DMS53 (cell line): ENCODE results near the gene PRM1.
"Not testable (repeated sequence)": the region's sequence is repeated elsewhere in the genome, so short reads cannot be mapped to it uniquely, and the experiment has no call there.

Experiments
- DNase-seq: peaks from one replicate; lab custom pipeline; 2025; lab: John Stamatoyannopoulos, UW

PRM1 gene

GRCh38 chr16:11297492-11298142, 16.5 kb upstream of the PRM1 start:
- peak; percentile 69 for DNase-seq

DNA sequence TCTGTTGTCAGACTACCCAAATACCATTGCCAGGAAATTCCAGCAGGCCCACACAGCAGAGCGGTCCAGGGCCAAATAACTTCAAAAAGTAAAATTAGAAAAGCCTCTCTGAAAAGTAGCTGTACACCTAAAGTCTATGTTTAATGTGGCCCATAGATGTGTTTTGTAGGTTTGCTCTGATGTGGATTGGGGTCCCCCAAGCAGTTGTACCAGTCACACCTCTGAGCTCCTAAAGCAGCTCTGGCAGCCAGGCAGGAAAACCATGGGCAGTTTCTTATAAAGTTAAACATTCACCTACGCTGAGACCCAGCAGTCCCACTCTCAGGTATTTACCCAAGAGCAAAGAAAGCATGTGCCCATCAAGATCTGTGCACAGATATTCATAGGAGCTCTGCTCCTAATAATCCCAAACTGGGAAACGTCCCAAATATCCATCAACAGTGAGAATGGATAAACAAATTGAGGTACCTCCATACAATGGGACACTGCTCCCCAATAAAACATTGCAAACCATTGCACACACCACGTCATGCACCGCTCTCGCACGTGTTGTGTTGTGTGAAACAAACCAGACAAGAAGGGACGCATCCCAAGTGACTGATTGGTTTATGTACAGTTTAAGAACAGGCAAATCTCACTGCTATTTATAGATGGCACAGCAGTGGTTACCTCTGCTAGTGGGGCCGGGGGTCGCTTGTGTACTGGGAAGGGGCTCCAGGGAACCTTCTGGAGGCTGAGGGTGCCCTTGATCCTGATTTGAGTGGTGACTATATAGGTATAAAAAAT, 15.8 kb upstream of the PRM1 start:
- DNase-seq = no peak

GRCh38 chr16:11296351-11296705, 15.2 kb upstream of the PRM1 start:
- no peak for DNase-seq

- DNase-seq = no peak
Observed at GRCh38 chr16:11295672-11296071, 14.5 kb upstream of the PRM1 start.

- no peak for DNase-seq
Observed at GRCh38 chr16:11292076-11292748, 11.1 kb upstream of the PRM1 start.

DNA sequence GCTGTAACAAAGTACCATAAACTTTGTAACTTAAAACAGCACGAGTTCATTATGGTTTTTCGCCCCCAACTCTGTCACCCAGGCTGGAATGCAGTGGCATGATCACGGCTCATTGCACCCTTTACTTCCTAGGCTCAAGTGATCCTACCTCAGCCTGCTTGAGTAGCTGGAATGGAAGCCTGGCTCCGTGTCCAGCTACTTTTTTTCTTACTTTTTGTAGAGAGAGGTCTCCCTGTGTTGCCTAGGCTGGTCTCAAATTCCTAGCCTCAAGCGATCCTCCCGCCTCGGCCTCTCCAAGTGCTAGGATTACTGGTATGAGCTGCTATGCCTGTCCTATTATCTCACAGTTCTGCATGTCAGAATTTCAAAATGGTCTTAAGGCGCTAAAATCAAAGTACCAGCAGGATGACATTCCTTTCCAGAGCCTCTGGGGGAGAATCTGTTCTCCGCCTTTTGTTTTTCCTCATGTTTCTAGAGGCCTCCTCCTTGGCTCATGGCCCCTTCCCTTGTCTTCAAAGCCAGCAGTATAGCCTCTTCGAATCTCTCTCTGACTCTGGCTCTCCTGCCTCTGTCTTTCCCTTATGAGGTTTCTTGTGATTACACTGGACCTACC, 10.1 kb upstream of the PRM1 start:
- no peak for DNase-seq

GRCh38 chr16:11290102-11290893, 9.2 kb upstream of the PRM1 start:
- no peak for DNase-seq

DNA sequence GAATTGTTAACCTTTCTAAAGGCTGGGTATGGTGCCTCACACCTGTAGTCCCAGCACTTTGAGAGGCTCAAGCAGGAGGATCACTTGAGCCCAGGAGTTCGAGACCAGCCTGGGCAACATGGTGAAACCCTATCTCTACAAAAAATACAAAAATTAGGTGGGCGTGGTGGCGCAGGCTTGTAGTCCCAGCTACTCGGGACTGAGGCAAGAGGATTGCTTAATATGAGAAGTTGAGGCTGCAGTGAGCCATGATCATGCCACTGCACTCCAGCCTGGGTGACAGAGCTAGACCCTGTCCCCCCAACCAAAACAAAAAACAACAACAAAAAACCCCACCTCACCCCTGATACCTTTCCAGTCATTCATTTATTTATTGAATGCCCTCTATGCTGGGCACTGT, 8.6 kb upstream of the PRM1 start:
- DNase-seq = not testable (repeated sequence)

GRCh38 chr16:11289202-11289601, 8.1 kb upstream of the PRM1 start:
- no peak for DNase-seq

- DNase-seq = no peak
Observed at GRCh38 chr16:11285842-11286241, 4.7 kb upstream of the PRM1 start.

DNA sequence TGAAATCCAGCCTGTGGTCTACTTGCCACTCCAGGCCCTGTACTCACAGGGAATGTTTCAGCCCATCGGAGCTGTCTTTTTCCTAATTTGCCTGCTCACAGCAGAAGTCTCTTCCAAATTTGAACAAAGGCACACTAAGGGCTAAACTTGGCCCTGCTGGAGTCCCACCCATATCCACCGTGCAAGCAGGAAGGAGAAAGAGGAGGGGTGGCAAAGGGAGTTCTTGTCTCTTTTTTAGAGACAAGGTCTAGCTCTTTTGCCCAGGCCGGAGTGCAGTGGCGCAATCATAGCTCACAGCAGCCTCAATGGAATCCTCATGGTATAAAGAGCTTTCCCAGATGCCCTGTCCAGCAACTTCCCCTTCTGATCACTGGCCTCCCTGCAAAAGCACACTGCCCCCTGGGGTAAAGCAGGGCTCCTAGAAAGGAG, 2.7 kb upstream of the PRM1 start:
- no peak for DNase-seq

GRCh38 chr16:11278681-11279628, 2.2 kb downstream of the PRM1 start:
- DNase-seq = no peak

DNA sequence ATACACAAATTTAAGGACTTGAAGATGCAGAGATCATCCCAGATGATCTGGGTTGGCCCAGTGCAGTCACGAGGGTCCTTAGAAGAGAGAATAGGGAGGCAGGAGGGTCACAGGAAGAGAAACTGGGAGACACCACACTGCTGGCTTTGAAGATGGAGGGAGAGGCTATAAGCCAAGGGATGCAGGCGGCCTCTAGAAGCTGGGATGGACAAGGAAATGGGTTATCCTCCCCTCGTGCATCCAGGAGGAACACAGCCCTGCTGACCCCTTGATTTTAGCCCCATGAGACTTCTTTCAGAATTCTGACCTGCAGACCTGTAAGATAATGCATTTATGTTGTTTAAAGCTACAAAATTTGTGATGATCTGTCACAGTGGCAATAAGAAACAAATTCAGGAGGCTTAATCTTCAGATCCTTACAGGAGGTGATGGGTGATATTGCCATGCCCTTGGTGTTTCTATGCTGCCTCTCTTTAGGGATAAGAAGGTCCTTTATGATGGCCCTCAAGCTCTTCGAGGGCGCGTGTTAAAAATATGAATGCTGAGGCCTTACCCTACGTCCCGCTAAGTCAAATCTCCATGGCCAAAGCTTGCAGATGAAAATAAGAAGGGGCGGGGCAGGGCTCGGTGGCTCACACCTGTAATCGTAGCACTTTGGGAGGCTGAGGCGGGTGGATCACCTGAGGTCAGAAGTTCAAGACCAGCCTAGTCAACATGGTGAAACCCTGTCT, 3.4 kb downstream of the PRM1 start:
- no peak for DNase-seq

- DNase-seq = no peak
Observed at GRCh38 chr16:11276896-11277593, 4.1 kb downstream of the PRM1 start.

DNA sequence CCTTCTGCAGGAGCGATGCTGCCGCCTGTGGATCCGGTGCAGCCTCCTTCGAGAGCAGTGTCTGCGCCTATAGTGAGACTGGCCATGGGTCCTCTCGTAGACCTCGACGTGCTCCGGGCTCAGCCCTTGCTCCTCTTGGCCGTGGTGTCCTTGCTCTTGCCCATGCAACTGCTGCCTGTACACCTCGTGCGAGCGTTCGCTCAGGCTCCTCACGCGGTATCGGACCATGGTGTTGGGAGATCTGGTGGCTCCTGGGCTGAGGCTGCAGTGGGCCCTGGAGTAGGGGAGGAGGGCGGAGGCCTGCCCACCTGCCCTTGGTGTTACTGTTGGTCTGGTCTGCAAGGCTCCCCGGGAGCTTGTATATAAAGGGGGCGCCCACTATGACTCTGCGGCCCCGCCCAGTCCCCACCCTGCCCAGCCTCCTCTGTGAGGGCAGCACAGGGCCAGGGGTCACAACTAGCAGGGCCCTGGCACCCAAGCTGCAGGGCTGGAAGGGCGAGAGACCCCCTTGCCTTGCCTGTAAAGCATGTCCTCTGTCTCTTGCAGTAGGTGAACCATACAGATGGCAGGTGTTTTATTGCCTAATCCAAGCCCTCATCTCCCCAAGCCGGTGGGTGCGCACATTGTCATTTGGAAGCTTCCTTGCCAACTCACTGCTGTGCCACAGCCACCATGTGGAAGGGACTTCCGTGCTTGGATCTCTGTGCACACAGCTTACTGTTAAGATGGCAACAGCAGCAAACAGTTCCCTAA, 4.8 kb downstream of the PRM1 start, which contains the start of gene PRM2:
Gene PRM2 (minus strand): TSS at position 338 of the 753 bp plus-strand sequence. CDS start 110 bp downstream, at position 228.
- no peak for DNase-seq

DNA sequence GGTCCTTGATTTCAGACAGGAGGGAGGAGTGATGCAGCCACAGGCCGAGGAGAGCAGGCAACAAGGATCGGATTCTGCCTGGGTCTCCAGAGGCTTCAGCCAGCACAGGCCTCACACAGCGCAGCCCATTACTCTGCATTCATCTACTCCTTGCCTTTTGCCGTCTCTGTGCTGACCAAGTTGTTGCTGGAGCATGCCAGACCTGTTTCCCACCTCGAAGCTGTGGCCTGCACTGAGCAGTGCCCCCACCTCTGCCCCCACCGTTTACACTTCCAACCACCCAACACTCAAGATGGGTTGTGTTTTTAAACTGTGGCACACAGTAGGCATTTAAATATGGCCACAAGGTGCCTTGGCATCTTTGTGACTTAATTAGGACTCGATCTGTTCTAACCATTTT, 6.2 kb downstream of the PRM1 start:
- no peak for DNase-seq

DNA sequence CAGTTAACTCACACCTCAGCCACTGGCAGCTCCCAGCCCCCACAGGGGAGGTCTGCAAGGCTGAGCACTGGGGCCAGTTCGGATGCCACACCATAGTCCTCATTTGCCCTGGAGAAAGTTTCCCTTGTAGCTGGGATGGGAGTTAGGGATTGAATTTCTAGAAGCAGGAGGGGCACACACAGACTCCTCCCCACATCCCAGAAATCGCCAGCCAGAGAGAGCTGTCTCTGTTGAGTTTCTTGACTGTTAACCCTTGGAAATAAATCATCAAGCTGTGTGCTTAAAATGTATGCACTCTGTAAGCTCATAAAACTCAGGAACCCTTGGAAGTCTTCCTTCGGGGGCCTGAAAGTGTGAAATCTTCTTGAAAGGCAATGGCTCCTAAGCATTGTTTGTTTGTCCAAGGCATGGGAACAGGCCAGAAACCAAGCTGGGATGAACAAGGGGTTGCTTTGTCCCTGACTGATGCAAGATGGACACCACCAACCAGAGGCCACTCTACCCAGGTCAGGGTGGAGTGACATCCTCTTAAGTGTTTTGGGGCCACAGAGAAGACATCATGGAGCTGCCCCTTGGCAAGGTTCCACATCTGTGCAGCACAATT, 7.3 kb downstream of the PRM1 start:
- DNase-seq = no peak
